Measurements from ENCODE around the gene METRNL.

Gene METRNL

DNA sequence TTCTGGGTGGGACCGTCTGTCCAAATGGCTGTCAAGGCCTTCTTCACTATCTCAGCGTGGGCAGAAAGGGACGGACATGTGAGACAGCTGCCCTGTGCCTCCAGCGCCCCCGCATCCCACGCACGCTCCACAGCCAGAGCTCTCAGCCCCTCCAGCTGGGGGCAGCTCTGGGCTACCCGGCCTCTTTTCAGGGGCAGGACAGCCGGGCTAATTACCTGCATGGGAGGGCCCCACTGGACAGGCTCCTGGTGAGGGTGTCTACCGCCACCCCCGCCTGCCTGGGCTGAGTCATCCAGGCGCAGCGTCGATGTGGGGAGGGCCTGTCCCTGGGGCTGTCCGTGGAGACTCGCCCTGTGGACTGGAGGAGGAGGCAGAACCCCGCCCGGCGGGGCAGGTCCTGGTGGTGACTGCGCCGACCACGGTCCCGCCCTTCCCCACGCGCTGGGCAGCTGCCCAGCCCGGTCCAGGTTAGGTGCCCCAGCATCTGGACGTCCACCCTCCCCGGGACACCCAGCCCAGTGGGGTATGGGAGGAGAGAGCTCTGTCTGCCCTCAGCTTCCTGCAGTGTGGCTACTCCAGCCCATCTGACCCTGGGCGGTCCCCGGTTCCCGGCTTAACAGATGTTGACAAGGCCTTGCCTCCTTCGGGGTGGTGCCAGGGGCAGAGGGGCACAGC lies 5.9 kb upstream of the METRNL start:
- no peak overlapping the region for H2AFZ ChIP-seq (ENCODE audit: low read length)
- H3K4me2 ChIP-seq (ENCODE audit: low read length): no peak overlapping the region

DNA sequence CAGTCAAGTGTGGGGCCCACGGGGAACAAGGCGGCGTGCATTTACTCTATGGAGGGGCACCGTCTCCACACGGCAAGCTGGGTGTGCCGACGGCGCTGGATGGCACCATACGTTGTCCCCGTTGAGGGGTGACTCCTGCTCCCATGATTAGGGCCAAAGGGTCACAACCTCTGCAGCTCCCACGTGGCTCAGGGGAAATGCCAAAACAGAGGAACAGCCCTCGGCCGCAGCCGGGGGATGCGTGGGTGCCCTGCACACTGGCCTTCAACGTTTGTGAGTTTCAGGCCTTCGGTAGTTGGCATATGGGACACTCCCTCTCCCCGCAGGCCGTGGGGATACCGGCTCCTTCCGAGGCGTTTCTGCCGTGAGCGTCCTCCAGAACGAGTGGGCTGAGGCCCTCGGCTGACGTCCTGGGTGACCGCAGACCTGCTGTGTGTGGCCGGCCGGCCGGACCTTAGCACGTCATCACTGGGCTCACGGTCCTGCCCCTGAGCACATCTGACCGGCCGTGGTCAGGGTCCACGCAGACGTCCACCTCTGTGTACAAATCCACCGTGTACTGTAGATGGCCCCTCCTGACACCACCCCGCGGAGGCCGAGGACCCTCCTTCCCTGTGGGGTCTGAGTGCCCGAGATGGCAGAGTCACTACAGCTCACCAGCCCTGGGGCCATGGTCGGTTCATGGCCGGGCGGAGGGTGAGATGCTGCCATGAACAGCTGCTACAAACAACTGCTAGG lies 4.8 kb upstream of the METRNL start:
- Histone ChIP-seq H3K9me3 (ENCODE audit: low read length) (no peaks in the 10 kb centered on the region), H3K4me2 (ENCODE audit: low read length) (no peak overlapping the region), H3K27ac (ENCODE audit: low read depth, low read length, poor library complexity, severe bottlenecking) (no peak overlapping the region), H2AFZ (ENCODE audit: low read length) (no peak overlapping the region), H3K9me2 (ENCODE audit: low read depth, low read length) (no peaks in the 10 kb centered on the region), H3K9ac (ENCODE audit: low read length) (no peak overlapping the region), H3F3A (ENCODE audit: insufficient read depth, low read length) (no peaks in the 10 kb centered on the region), H3K79me2 (ENCODE audit: insufficient read depth, low read length) (no peaks in the 10 kb centered on the region), H3K27me3 (ENCODE audit: insufficient read depth, low read length) (peaks cover 9% of the 10 kb centered on the region; the same call in 1 of the 2 replicates), H3K36me3 (ENCODE audit: insufficient read depth, low read length) (no peaks in the 10 kb centered on the region), H3K4me3 (ENCODE audit: low read depth, low read length, poor library complexity, severe bottlenecking) (no peak overlapping the region), H3K4me1 (ENCODE audit: insufficient read depth, low read length, severe bottlenecking) (peaks cover 11% of the 10 kb centered on the region), H4K20me1 (ENCODE audit: insufficient read depth, low read length) (no peaks in the 10 kb centered on the region)
- no peak for TF ChIP-seq EZH2 (IDR thresholded peaks at IDR 0.05; ENCODE audit: borderline replicate concordance, low read length)
- TF ChIP-seq, protein P1, sequence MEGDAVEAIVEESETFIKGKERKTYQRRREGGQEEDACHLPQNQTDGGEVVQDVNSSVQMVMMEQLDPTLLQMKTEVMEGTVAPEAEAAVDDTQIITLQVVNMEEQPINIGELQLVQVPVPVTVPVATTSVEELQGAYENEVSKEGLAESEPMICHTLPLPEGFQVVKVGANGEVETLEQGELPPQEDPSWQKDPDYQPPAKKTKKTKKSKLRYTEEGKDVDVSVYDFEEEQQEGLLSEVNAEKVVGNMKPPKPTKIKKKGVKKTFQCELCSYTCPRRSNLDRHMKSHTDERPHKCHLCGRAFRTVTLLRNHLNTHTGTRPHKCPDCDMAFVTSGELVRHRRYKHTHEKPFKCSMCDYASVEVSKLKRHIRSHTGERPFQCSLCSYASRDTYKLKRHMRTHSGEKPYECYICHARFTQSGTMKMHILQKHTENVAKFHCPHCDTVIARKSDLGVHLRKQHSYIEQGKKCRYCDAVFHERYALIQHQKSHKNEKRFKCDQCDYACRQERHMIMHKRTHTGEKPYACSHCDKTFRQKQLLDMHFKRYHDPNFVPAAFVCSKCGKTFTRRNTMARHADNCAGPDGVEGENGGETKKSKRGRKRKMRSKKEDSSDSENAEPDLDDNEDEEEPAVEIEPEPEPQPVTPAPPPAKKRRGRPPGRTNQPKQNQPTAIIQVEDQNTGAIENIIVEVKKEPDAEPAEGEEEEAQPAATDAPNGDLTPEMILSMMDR (IDR thresholded peaks at IDR 0.05; ENCODE audit: low read length): no peak

More for the DNA sequence above, 5.9 kb upstream of the METRNL start:
- no peaks in the 10 kb centered on the region for H3K9me2 ChIP-seq (ENCODE audit: low read depth, low read length)
- no peaks in the 10 kb centered on the region for H3K79me2 ChIP-seq (ENCODE audit: insufficient read depth, low read length)
- H3K36me3 ChIP-seq (ENCODE audit: insufficient read depth, low read length): no peaks in the 10 kb centered on the region
- no peaks in the 10 kb centered on the region for H4K20me1 ChIP-seq (ENCODE audit: insufficient read depth, low read length)
- H3K27ac ChIP-seq (ENCODE audit: low read depth, low read length, poor library complexity, severe bottlenecking): no peak overlapping the region
- H3F3A ChIP-seq (ENCODE audit: insufficient read depth, low read length): no peaks in the 10 kb centered on the region
- no peaks in the 10 kb centered on the region for H3K9me3 ChIP-seq (ENCODE audit: low read length)
- no peak overlapping the region for H3K4me3 ChIP-seq (ENCODE audit: low read depth, low read length, poor library complexity, severe bottlenecking)
- no peak overlapping the region for H3K9ac ChIP-seq (ENCODE audit: low read length)
- no peak for TF ChIP-seq EZH2 (IDR thresholded peaks at IDR 0.05; ENCODE audit: borderline replicate concordance, low read length)
- TF ChIP-seq, protein P1 (IDR thresholded peaks at IDR 0.05; ENCODE audit: low read length): no peak
- H3K27me3 ChIP-seq (ENCODE audit: insufficient read depth, low read length): peaks cover 9% of the 10 kb centered on the region; the same call in 1 of the 2 replicates
- peaks cover 5% of the 10 kb centered on the region for H3K4me1 ChIP-seq (ENCODE audit: insufficient read depth, low read length, severe bottlenecking)

DNA sequence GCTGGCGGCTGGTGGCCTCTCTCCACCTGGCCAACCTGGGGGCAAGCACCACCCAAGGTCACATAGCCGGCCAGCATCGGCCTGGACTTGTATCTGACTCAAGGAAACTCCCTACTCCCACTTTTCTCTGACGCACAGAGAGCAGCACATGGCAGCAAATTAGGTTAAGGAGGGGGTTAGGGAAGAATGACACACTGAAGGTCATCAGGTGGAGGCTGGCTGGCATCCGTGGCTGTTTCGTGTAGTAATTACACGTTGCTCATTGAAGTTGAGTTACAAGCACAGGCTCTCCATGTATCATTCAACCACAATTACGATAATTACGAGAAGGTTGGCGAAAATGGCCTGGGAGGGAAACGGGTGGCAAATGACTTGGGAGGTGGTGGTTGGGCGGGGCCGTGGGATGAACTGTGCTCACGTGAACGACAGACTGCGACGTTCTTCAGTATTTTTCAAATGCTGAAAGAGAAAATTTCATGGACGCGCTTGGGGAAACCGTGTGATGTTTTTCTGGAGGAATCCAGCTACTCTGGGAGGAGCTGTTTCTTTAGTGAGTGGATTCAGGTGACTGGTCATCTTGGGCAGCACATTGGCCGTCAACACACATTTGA lies 4.0 kb upstream of the METRNL start:
- H4K20me1 ChIP-seq (ENCODE audit: insufficient read depth, low read length): no peaks in the 10 kb centered on the region
- H3K9ac ChIP-seq (ENCODE audit: low read length): no peak overlapping the region
- TF ChIP-seq EZH2 (IDR thresholded peaks at IDR 0.05; ENCODE audit: borderline replicate concordance, low read length): no peak
- TF ChIP-seq, protein P1 (IDR thresholded peaks at IDR 0.05; ENCODE audit: low read length): no peak
- no peaks in the 10 kb centered on the region for H3K36me3 ChIP-seq (ENCODE audit: insufficient read depth, low read length)
- no peak overlapping the region for H2AFZ ChIP-seq (ENCODE audit: low read length)
- H3K4me1 ChIP-seq (ENCODE audit: insufficient read depth, low read length, severe bottlenecking): peaks cover 11% of the 10 kb centered on the region
- no peaks in the 10 kb centered on the region for H3K9me2 ChIP-seq (ENCODE audit: low read depth, low read length)
- H3K4me3 ChIP-seq (ENCODE audit: low read depth, low read length, poor library complexity, severe bottlenecking): no peak overlapping the region
- peaks cover 9% of the 10 kb centered on the region; the same call in 1 of the 2 replicates for H3K27me3 ChIP-seq (ENCODE audit: insufficient read depth, low read length)
- no peaks in the 10 kb centered on the region for H3K79me2 ChIP-seq (ENCODE audit: insufficient read depth, low read length)
- H3F3A ChIP-seq (ENCODE audit: insufficient read depth, low read length): no peaks in the 10 kb centered on the region
- no peaks in the 10 kb centered on the region for H3K9me3 ChIP-seq (ENCODE audit: low read length)
- H3K4me2 ChIP-seq (ENCODE audit: low read length): no peak overlapping the region
- H3K27ac ChIP-seq (ENCODE audit: low read depth, low read length, poor library complexity, severe bottlenecking): no peak overlapping the region

All from OCI-LY1 (cell line).